ACC112 (cell line): ENCODE results near the gene EIF4G3.

ENCODE experiments used
- H2AFZ ChIP-seq: fragments of 200-600 bp; sonication (generic); one replicate; pipeline ENCODE4 v1.6.0; 2017; ENCODE audit warnings: antibody characterized with exemption, low read length; ENCODE audit not compliant: unreplicated experiment
- H3K27ac ChIP-seq: fragments of 200-600 bp; sonication (generic); 2 replicates; pipeline ENCODE4 v1.5.1; 2014; ENCODE audit warnings: low read depth, mild to moderate bottlenecking, antibody characterized with exemption, low read length, moderate library complexity
- H3K27me3 ChIP-seq: fragments of 200-600 bp; sonication (generic); 2 replicates; pipeline ENCODE4 v1.6.1; 2014; ENCODE audit warnings: mild to moderate bottlenecking, antibody characterized with exemption, low read length, moderate library complexity, mixed read lengths; ENCODE audit not compliant: insufficient read depth
- H3K36me3 ChIP-seq: fragments of 200-600 bp; sonication (generic); 2 replicates; pipeline ENCODE4 v1.6.1; 2016; ENCODE audit warnings: mild to moderate bottlenecking, antibody characterized with exemption, low read length, moderate library complexity, mixed read lengths; ENCODE audit not compliant: insufficient read depth
- H3K4me1 ChIP-seq: fragments of 200-600 bp; sonication (generic); one replicate; pipeline ENCODE4 v1.6.1; 2016; ENCODE audit warnings: low read length, mixed read lengths; ENCODE audit not compliant: insufficient read depth, unreplicated experiment, control insufficient read depth
- H3K4me3 ChIP-seq: fragments of 200-600 bp; sonication (generic); 2 replicates; pipeline ENCODE4 v1.5.1; 2014; ENCODE audit warnings: mild to moderate bottlenecking, low read depth, low read length
- H3K79me2 ChIP-seq: fragments of 200-600 bp; sonication (generic); one replicate; pipeline ENCODE4 v1.6.0; 2016; ENCODE audit warnings: low read length; ENCODE audit not compliant: control insufficient read depth, unreplicated experiment, insufficient read depth

EIF4G3 gene

GRCh38 chr1:20885121-20885520 lies 291.6 kb downstream of the EIF4G3 start:
- Histone ChIP-seq H3K36me3 (peaks cover 8% of the 10 kb centered on the region; the same call in 1 of the 2 replicates), H3K4me1 (no peaks in the 10 kb centered on the region), H3K27me3 (no peaks in the 10 kb centered on the region), H3K4me3 (no peak overlapping the region), H3K79me2 (no peaks in the 10 kb centered on the region), H2AFZ (no peak overlapping the region), H3K27ac (no peak overlapping the region)

- Histone ChIP-seq H3K4me3 (no peak overlapping the region), H3K36me3 (peaks cover 8% of the 10 kb centered on the region; the same call in 1 of the 2 replicates), H3K27ac (no peak overlapping the region), H2AFZ (no peak overlapping the region), H3K4me1 (no peaks in the 10 kb centered on the region), H3K27me3 (no peaks in the 10 kb centered on the region), H3K79me2 (no peaks in the 10 kb centered on the region)
Measured at GRCh38 chr1:20884513-20884912, 292.2 kb downstream of the EIF4G3 start.

GRCh38 chr1:20883766-20884165 lies 292.9 kb downstream of the EIF4G3 start:
- Histone ChIP-seq H3K36me3 (peaks cover 13% of the 10 kb centered on the region), H3K27ac (no peak overlapping the region), H3K79me2 (no peaks in the 10 kb centered on the region), H3K4me3 (no peak overlapping the region), H2AFZ (no peak overlapping the region), H3K27me3 (no peaks in the 10 kb centered on the region), H3K4me1 (no peaks in the 10 kb centered on the region)

- Histone ChIP-seq H3K27me3 (no peaks in the 10 kb centered on the region), H3K27ac (no peak overlapping the region), H3K79me2 (no peaks in the 10 kb centered on the region), H3K4me1 (no peaks in the 10 kb centered on the region), H3K36me3 (peaks cover 20% of the 10 kb centered on the region), H2AFZ (no peak overlapping the region), H3K4me3 (no peak overlapping the region)
Measured at GRCh38 chr1:20882837-20883236, 293.9 kb downstream of the EIF4G3 start.

GRCh38 chr1:20878799-20879198 lies 297.9 kb downstream of the EIF4G3 start:
- no peaks in the 10 kb centered on the region for H3K4me1 ChIP-seq
- H3K36me3 ChIP-seq = peaks cover 18% of the 10 kb centered on the region
- H3K4me3 ChIP-seq = no peak overlapping the region
- H3K27ac ChIP-seq = no peak overlapping the region
- H3K79me2 ChIP-seq = no peaks in the 10 kb centered on the region
- H2AFZ ChIP-seq = no peak overlapping the region
- no peaks in the 10 kb centered on the region for H3K27me3 ChIP-seq

- no peaks in the 10 kb centered on the region for H3K79me2 ChIP-seq
- H3K4me3 ChIP-seq = no peak overlapping the region
- peaks cover 18% of the 10 kb centered on the region for H3K36me3 ChIP-seq
- no peak overlapping the region for H2AFZ ChIP-seq
- no peaks in the 10 kb centered on the region for H3K27me3 ChIP-seq
- H3K4me1 ChIP-seq = no peaks in the 10 kb centered on the region
- H3K27ac ChIP-seq = no peak overlapping the region
Measured at GRCh38 chr1:20875198-20875973, 301.3 kb downstream of the EIF4G3 start.

- peaks cover 7% of the 10 kb centered on the region for H3K4me1 ChIP-seq
Measured at GRCh38 chr1:20873311-20873710, 303.4 kb downstream of the EIF4G3 start.

GRCh38 chr1:20871419-20871818 lies 305.3 kb downstream of the EIF4G3 start:
- Histone ChIP-seq H3K4me1 (peaks cover 26% of the 10 kb centered on the region), H3K27me3 (no peaks in the 10 kb centered on the region), H3K4me3 (no peak overlapping the region), H2AFZ (no peak overlapping the region), H3K79me2 (no peaks in the 10 kb centered on the region), H3K27ac (no peak overlapping the region), H3K36me3 (0 out of 2 replicates have a peak, but pooled peaks cover 7% of the 10 kb centered on the region)

More at GRCh38 chr1:20873311-20873710, 303.4 kb downstream of the EIF4G3 start:
- Histone ChIP-seq H3K27me3 (no peaks in the 10 kb centered on the region), H3K36me3 (0 out of 2 replicates have a peak, but pooled peaks cover 11% of the 10 kb centered on the region), H3K4me3 (no peak overlapping the region), H3K27ac (no peak overlapping the region), H3K79me2 (no peaks in the 10 kb centered on the region), H2AFZ (no peak overlapping the region)

- 0 out of 2 replicates have a peak, but pooled peaks cover 13% of the 10 kb centered on the region for H3K36me3 ChIP-seq
- no peak overlapping the region for H3K27ac ChIP-seq
- H3K79me2 ChIP-seq = no peaks in the 10 kb centered on the region
- H3K27me3 ChIP-seq = no peaks in the 10 kb centered on the region
- no peak overlapping the region for H3K4me3 ChIP-seq
- H2AFZ ChIP-seq = no peak overlapping the region
- H3K4me1 ChIP-seq = peaks cover 26% of the 10 kb centered on the region
Measured at GRCh38 chr1:20870718-20871117, 306.0 kb downstream of the EIF4G3 start.

GRCh38 chr1:20868263-20868662 lies 308.4 kb downstream of the EIF4G3 start:
- H3K27me3 ChIP-seq = no peaks in the 10 kb centered on the region
- no peak overlapping the region for H3K27ac ChIP-seq
- H3K4me1 ChIP-seq = peaks cover 26% of the 10 kb centered on the region
- H3K79me2 ChIP-seq = no peaks in the 10 kb centered on the region
- H3K36me3 ChIP-seq = peaks cover 18% of the 10 kb centered on the region
- H3K4me3 ChIP-seq = no peak overlapping the region
- H2AFZ ChIP-seq = no peak overlapping the region

- no peaks in the 10 kb centered on the region for H3K27me3 ChIP-seq
- peaks cover 18% of the 10 kb centered on the region for H3K36me3 ChIP-seq
- no peak overlapping the region for H3K27ac ChIP-seq
Measured at GRCh38 chr1:20867847-20868246, 308.9 kb downstream of the EIF4G3 start.

More at GRCh38 chr1:20867847-20868246, 308.9 kb downstream of the EIF4G3 start:
- H3K79me2 ChIP-seq = no peaks in the 10 kb centered on the region
- H3K4me1 ChIP-seq = peaks cover 26% of the 10 kb centered on the region
- no peak overlapping the region for H3K4me3 ChIP-seq
- H2AFZ ChIP-seq = no peak overlapping the region
